Omental fat pad (tissue), 4 donors: ENCODE measurements around the gene KCNA4. TPM values are rescaled to one million over a fixed set of nuclear protein-coding genes. Genes with fewer than 3 reads are reported as not detected.
"Not testable (repeated sequence)": the region's sequence is repeated elsewhere in the genome, so short reads cannot be mapped to it uniquely, and the experiment has no call there.

ENCODE experiments used
- ATAC-seq: fragments of 150-250 bp; one replicate; pipeline ENCODE4 v1.9.1; 2016; ENCODE audit warnings: mild to moderate bottlenecking, moderate library complexity; ENCODE audit not compliant: low FRiP score
- DNase-seq: peaks from one replicate; pipeline ENCODE4 v3.0.0-alpha.2; 2019; ENCODE audit warnings: low spot score
- total RNA-seq, 4 donors: library from RNA; depleted of rRNA; stranded (reverse); fragments of >200 nt; gene quantifications; one replicate each; pipeline ENCODE4 v1.1.0, GENCODE V29; 2016
- TF ChIP-seq, protein P1 (sequence below), 3 donors: fragments of 450-650 bp; IDR thresholded peaks; one replicate each; pipeline ENCODE4 v1.5.1; 2016 to 2017; ENCODE audit warnings: antibody characterized with exemption in 3 of 3, mild to moderate bottlenecking in 3 of 3, moderate library complexity in 2 of 3

KCNA4 gene
- total RNA-seq, 4 donors from 2014 or later = 3.0 to 15.9 (median 5.2) TPM; not detected in 1

- ATAC-seq = no peak
- DNase-seq = no peak
- TF ChIP-seq, protein P1, sequence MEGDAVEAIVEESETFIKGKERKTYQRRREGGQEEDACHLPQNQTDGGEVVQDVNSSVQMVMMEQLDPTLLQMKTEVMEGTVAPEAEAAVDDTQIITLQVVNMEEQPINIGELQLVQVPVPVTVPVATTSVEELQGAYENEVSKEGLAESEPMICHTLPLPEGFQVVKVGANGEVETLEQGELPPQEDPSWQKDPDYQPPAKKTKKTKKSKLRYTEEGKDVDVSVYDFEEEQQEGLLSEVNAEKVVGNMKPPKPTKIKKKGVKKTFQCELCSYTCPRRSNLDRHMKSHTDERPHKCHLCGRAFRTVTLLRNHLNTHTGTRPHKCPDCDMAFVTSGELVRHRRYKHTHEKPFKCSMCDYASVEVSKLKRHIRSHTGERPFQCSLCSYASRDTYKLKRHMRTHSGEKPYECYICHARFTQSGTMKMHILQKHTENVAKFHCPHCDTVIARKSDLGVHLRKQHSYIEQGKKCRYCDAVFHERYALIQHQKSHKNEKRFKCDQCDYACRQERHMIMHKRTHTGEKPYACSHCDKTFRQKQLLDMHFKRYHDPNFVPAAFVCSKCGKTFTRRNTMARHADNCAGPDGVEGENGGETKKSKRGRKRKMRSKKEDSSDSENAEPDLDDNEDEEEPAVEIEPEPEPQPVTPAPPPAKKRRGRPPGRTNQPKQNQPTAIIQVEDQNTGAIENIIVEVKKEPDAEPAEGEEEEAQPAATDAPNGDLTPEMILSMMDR (IDR thresholded peaks at IDR 0.05) = no peak
Observed at GRCh38 chr11:30000986-30001750, 15.7 kb downstream of the KCNA4 start.

- TF ChIP-seq, protein P1 (IDR thresholded peaks at IDR 0.05) = no peak
- no peak for ATAC-seq
- DNase-seq = no peak
Observed at GRCh38 chr11:29996016-29996415, 20.8 kb downstream of the KCNA4 start.

DNA sequence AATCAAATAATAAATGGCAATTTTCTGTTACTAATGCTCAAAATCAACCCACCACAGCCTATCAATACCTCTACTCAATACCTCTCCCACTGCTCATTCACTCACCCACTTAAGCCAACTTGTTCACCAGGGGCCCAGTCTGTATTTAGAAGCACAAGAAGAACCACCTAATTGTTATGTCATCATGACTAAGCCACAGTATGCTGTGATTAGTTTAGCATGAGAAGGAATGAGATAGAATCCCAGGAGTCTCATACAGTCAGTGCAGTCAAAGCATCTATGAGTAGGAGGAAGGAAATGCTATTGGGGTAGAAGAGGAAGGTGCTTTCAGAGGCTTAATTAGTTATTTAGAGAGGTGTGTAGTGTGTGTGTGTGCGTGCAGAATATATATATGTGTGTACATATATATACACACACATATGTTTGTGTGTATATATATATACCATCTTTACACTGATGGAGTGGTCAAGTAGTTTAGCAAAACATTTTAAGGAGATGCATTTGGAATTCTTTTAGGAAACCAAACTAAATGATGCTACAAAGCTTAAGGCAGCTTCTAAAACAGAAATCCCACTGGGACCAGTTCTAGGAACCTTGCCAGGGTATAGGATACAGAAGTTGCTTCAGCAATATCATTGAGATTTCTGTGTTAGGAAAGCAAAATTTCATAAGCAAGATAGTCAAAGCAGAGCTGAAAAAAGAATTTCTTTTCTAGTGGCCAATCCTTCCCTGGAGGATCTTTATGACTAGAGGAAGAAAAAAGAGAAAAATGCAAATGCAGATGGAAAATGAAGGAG, 27.5 kb downstream of the KCNA4 start:
- DNase-seq (no peak), ATAC-seq (no peak)
- TF ChIP-seq, protein P1 (IDR thresholded peaks at IDR 0.05) = no peak

DNA sequence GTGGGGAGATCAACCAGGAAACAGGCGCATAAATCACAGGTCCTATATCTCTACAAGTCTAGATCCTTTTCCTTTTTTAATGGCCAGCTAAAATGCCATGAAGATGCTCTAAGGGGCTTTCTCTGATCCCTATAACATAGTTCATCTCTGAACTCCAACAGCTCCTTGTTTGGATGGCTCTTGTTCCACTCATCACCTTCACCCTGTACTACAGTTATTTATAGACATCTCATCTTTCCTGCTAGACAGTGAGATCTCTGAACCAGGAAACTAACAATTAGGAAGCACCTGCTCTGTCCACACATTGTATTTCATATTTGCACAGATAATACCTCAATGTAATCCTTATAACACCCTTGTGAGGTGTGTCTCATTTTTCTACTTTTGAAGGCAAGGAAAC, 31.6 kb downstream of the KCNA4 start:
- ATAC-seq (no peak), DNase-seq (no peak)
- TF ChIP-seq, protein P1 (IDR thresholded peaks at IDR 0.05) = no peak

- no peak for DNase-seq
- TF ChIP-seq, protein P1 (IDR thresholded peaks at IDR 0.05) = no peak
- no peak for ATAC-seq
Observed at GRCh38 chr11:29984544-29984943, 32.3 kb downstream of the KCNA4 start.

DNA sequence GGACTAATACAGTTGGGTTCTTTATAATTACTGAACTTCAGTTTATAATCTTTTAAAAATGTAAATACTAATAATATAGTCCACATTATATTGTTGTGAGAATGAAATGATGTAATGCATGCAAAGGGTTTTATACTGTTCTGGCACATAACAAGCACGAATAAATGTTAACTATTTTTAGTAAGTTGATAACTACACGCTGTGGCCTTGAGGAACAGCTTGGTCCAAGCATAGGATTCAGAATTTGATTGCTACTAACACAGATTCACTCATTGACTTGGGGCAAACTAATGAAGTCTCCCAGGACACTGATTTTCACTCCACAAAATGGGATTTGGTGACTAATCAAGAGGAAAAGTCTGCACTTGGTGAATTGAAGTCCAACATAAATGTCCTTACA, 38.3 kb downstream of the KCNA4 start:
- DNase-seq (no peak), ATAC-seq (no peak)
- TF ChIP-seq, protein P1 (IDR thresholded peaks at IDR 0.05) = no peak

DNA sequence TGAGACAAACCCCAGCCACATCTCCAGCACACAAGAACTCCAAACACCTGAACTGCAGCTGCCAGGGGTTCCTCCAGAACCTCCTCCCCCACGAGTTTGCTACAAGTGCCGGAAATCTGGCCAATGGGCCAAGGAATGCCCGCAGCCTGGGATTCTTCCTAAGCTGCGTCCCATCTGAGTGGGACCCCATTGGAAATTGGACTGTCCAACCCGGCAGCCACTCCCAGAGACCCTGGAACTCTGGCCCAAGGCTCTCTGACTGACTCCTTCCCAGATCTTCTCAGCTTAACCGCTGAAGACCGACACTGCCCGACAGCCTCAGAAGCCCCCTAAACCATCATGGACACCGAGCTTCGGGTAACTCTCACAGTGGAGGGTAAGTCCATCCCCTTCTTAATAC, 41.2 kb downstream of the KCNA4 start:
- not testable (repeated sequence) for ATAC-seq

More for the DNA sequence above, 41.2 kb downstream of the KCNA4 start:
- not testable (repeated sequence) for DNase-seq
